Stimulated activated CD8-positive, alpha-beta memory T cell treated with anti-CD3 and anti-CD28 coated beads, Interleukin-4, amount 100 ng/mL, for 1 hour (primary cell): ENCODE data around the gene TBX19.

ENCODE experiments used
- DNase-seq, 2 donors: peaks; one replicate each; pipeline ENCODE4 v3.0.0-alpha.2; 2020; ENCODE audit warnings: low read depth in 2 of 2, low spot score in 1 of 2

Gene TBX19

DNA sequence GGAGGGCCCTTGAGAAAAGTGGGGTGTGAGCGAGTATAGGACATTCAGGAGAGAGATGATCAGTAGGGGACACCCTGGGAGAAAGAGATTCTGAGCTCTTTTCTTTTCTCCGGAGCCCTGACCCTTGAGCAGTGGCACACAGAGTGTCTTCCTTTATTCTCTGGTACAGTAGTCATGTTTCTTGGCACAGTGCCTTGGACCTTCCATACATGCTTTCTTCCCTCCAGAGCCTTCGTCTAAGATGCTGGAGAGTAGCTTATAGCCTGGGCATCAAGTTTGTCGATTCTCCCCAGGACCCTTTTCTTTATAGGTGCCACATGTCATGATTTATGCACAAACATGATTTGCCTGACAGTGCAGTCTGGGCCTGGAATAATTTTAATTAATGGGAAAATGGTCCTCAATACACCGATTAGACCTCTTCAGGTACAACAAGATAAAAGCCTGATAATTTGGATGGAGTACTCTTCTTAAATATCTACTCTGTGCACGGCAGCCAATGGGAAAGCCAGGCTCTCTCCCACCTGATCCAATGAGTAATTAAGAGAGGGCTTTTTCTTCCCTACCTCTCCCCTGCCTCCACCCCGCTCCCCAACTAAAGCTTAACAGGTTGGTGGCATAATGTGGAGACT lies at the start of gene TBX19:
TSS of gene TBX19 (plus strand) at position 582 of the 632 bp plus-strand sequence. CDS start 214 bp downstream, outside the sequence.
- no peak for DNase-seq

DNA sequence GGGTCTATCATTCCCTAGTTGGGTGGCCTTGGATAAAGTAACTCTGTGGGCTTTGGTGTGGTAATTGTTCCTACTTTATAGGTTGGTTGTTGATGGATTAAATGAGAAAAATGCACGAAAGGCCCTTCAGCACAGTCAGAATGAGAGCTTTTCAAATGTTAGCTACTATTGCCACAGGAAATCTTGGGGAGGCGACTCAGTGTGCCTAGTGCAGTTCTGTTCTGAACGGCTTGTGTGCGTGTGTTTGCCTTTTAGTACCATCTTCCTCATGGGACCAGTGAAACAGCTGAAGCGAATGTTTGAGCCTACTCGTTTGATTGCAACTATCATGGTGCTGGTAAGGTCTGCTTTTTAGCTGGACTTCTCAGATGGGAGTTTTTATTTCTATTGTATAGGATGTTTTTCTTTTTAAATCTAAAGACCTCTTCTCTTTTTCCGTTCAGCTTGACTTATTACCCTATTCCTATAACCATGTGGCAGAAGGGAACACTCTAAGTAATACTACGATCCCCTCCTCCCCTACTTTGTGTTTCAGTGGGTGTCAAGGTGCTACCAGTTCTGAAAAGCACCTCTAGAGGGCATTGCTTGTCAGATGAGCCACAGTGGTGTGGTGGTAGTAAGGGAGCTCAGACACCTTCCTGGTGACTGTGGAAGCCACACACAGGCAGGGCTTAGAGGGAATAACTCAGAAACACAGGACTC lies 45.7 kb upstream of the TBX19 start:
- DNase-seq = no peak

DNA sequence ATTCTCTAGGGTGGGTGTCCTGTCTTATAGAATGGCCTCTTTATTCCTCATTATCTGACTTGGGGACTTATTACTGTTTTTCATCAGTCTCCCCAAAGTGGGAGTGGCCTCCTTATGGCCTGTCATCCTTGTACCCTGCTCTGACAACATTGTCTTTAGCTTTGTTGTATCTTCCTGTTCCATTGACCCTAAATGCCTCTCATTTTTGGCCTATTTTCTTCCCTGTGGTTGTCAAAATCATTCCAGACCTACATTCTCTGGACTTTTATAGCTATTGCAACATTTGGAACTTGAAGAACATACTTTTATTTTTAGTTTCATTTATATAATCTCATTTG lies 45.2 kb upstream of the TBX19 start:
- DNase-seq = no peak

DNA sequence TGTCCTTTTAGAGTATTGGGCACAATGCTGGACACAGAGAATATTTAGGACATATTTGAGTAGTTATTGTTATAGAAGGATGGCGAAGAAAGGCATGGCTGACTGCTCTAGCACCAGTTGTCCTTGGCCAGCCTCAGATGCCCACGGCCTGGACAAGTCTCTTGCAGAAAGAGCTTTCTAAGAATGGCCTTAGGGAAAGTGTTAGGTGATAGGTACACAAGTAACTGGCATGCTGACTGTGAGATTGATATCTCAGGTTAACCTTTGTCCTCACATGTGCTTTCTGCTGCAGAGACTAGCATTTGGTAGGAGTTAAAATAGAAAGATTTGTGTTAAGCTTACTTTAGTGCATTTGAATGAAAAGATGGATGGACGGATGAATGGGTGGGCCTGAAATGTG lies 44.7 kb upstream of the TBX19 start:
- no peak for DNase-seq

GRCh38 chr1:168236836-168237611 lies 43.7 kb upstream of the TBX19 start:
- DNase-seq = no peak

DNA sequence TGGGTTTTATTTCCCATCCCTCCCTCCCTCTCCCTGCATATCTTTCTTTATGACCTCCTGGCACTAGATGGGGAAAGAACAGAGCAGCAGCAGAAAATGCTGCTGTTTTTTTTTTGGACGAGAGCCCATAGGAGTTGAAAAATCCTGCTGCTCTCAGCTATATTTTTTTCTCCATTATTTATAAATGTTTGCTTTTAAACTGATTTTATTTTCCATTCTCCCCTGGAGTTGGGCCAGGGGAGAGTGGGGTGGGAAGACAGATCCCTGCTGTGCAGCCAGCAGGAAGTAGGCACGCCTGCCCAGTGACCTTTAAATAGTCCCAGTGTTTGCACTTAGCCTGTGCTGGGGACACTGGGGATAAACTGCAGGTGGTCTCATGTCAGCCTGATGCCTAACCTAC lies 37.5 kb upstream of the TBX19 start:
- no peak for DNase-seq

DNA sequence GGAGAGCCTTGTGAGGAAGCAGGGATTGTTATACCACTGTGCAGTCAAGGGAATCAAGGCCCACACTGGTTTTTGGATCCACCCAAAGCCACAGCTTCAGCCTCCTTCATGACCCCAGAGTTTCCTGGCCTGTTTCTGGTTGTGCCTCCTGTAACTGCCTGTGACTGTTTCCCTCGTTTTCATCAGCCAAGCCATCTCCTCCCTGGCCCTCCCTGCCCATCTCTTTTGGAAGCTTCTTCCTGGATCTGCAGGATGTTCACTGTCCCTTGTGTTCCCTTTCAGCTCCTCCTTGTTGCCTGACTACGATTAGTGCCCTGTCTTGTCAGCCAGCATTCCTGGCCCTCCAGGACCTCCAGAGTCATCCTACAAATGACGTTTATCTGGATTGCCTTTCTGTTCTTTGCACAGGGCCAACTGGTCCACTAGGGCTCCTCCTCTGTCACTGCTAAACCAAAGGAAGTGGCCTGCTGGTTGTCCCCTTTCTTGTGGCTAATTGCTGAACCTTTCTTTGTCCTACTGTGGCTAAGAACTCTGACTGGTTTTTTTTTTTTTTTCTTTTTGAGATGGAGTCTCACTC lies 37.0 kb upstream of the TBX19 start:
- no peak for DNase-seq

- no peak for DNase-seq
These were observed 35.6 kb upstream of the TBX19 start for GRCh38 chr1:168245042-168245441.

GRCh38 chr1:168246506-168246905 lies 34.2 kb upstream of the TBX19 start:
- no peak for DNase-seq

DNA sequence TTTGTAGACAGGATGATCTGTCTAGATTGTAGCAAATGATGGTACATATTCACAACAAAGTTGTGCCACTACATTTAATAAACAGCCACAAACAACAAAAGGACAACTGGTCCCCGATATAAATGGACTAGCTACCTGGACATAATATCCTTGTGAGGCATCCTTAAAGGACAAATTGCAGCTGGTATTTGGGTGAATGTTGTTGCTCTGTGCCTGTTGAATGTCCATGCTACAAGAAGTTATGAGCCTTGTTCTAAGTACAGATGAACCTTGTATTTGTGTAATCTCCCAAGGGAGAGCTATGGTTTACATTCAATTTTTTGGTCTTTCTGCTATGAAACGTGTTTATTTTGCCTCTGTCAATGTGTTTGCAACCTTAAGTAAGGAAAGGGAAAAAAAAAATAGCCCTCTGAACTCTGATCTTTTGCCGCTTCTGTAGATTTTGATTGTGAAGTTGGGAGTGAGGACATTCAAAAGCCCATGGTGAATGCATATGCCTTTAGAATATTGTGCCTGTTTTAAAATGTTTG lies 28.4 kb upstream of the TBX19 start:
- DNase-seq = no peak

- DNase-seq = no peak
These were observed 24.5 kb upstream of the TBX19 start for GRCh38 chr1:168256164-168256563.

GRCh38 chr1:168257397-168257796 lies 23.3 kb upstream of the TBX19 start:
- no peak for DNase-seq

DNA sequence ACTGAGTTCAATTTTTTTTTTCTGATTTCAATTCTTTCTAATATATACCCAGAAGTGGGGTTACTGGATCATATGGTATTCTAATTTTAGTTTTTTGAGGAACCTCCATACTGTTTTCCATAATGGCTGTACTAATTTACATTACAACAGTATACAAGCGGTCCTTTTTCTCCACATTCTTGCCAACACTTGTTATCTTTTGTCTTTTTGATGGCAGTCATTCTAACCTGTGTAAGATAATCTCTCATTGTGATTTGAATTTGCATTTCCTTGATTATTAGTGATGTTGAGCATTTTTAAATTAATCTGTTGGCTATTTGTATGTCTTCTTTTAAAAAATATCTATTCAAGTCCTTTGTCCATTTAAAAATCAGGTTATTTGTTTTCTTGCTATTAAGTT lies 21.1 kb upstream of the TBX19 start:
- DNase-seq = no peak

GRCh38 chr1:168260393-168260792 lies 20.3 kb upstream of the TBX19 start:
- no peak for DNase-seq

GRCh38 chr1:168261390-168261789 lies 19.3 kb upstream of the TBX19 start:
- DNase-seq = no peak

DNA sequence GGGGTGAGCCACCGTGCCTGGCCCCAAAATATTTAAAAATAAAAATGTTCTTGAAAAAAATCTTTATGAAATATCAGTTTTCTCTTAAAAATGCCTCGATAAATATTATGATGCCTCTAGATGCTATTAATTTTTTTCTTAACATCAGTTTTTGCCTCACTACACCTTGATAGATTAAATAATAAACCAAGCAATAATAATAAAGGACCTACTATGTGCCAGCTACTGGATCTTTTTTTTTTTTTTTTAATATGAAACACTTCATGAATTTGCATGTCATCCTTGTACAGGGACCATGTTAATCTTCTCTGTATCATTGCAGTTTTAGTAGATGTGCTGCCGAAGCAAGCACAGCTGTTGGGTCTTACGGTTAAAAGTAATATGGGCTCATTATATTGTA lies 17.5 kb upstream of the TBX19 start:
- DNase-seq = no peak

- DNase-seq = no peak
These were observed 16.4 kb upstream of the TBX19 start for GRCh38 chr1:168264296-168264695.

DNA sequence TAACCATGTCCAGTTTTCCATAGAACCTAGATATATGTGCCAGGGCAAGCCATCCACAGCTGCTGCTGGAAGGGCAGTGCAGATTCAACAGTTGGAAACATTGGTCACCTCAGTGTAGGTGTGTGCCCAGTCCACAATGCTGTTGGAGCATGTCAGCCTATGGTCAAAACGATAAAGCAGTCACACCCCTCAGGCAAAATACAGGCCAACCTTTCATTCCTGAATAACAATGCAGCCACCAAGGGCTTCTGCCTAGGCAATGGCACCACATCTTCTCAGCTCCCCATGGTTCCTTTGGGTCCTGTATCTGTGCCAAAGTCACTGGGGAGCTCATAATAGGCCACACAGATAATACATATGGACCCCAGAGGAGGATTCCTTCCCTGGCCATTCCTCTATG lies 15.1 kb upstream of the TBX19 start:
- DNase-seq = no peak

DNA sequence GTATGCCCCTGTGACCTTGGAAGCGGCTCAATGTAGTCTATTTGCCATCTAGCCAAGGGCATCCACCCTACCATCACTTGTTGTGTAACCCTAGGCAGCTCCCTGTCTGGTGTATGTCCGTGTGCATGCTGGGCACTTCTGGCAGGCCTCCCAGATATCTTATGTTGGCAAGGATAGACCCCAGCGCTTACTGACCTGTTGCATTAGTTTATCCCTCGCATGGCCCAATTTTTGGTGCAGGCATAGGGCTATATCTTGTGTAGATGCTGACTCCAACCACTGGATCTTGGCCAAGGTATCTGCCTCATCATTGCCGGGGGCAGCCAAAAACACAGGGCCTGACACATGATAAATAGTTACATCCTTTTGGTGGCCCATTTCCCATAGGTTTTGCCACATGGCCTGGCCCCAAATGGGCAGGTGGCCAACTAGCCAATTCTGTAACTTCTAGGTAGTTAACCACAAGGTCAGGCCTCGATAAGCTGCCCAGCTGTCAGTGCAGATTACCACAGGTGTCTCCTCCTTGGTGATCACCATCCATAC lies 14.0 kb upstream of the TBX19 start:
- no peak for DNase-seq

GRCh38 chr1:168271636-168272035 lies 9.0 kb upstream of the TBX19 start:
- DNase-seq = no peak

DNA sequence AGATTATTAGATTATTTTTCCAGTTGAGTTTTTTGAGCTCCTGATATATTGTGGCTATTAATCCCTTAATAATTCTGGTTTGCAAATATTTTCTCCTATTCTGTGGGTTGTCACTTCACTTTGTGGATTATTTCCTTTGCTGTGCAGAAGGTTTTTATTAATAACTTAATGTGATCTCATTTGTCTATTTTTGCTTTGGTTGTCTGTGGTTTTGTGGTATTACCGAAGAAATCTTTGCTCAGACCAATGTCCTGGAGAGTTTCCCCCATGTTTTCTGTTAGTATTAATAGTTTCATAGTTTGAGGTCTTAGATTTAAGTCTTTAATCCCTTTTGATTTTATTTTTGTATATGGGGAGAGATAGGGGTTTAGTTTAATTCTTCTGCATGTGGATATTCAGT lies 7.1 kb upstream of the TBX19 start:
- DNase-seq = no peak

- no peak for DNase-seq
These were observed 1.4 kb upstream of the TBX19 start for GRCh38 chr1:168279253-168279652.
